NCI-H226 (cell line): Measurements from ENCODE around the gene KRTAP9-2.
"Not testable (repeated sequence)": the region's sequence is repeated elsewhere in the genome, so short reads cannot be mapped to it uniquely, and the experiment has no call there.

Experiments
- DNase-seq: peaks from one replicate; pipeline ENCODE4 v3.0.0-alpha.2; 2015

The KRTAP9-2 gene

DNA sequence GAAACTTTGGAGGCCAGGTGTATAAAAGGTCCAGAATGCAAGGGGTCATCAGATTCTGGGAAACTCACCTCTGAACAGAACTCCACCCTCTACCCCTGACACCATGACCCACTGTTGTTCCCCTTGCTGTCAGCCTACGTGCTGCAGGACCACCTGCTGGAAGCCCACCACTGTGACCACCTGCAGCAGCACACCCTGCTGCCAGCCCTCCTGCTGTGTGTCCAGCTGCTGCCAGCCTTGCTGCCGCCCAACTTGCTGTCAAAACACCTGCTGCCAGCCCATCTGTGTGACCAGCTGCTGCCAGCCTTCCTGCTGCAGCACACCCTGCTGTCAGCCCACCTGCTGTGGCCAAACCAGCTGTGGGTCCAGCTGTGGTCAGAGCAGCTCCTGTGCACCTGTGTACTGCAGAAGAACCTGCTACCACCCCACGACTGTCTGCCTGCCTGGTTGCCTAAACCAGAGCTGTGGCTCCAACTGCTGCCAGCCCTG, 11.5 kb downstream of the KRTAP9-2 start, which contains the start of gene KRTAP9-8:
TSS of gene KRTAP9-8 (plus strand) at position 51 of the 489 bp plus-strand sequence. CDS start at position 104, 53 bp downstream.
- not testable (repeated sequence) for DNase-seq

DNA sequence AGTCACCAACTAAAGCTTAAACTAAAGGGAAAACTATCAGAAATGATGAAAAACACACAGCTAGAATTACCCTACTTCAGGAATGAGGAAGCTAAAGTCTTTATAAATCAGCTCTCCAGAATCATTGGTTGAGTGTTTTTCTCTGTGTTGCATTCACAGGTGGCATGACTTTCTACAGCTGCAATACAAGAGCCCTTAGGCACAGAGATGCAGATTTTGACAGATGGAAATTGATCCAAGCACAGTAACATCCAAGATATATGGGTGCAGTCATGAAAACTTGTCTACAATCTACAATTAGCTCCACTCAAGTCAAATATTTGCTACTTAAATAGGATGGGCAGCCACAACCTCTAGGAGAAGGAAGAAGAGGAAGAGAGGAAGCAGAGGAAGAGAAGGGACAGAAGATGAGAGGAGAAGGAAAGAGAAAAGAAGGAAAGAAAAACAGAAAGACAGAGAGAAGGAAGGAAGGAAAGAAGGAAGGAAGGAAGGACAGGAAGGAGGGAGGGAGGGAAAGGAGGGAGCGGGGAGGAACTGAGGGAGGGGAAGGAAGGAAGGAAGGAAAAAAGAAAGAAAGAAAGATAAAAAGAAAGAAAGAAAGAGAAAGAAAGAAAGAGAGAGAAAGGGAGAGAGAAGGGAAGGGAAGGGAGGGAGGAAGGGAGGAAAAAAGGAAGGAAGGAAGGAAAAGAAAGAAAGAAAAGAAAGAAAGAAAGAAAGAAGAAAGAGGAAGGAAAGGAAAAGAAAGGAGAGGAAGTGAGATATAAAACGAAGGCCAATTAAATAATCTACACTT, 20.7 kb downstream of the KRTAP9-2 start:
- not testable (repeated sequence) for DNase-seq

- DNase-seq: not testable (repeated sequence)
Measured at GRCh38 chr17:41249637-41250240, 23.3 kb downstream of the KRTAP9-2 start, which contains the start of gene KRTAP9-4. TSS of gene KRTAP9-4 (plus strand) at chr17:41249687. CDS start at chr17:41249721, 34 bp downstream.

GRCh38 chr17:41251261-41251660, 24.8 kb downstream of the KRTAP9-2 start:
- DNase-seq: no peak

DNA sequence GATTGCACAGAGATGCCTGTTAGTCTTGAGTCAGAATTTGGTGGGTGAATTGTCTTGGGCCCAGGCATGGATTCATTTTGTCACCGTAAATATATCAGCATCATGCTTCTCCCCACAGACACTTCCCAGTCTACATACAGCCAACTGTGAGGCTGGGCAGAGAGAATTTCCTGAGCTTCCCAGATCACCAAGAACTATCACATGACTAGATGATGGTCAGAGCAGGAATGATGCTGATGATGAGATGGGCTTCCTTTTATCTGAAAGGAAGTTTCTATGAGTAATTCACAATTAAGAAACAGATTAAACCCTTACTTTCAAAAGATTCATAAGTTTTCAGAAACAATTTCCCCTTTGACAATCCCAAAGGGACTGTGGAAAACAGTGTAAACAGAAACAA, 28.4 kb downstream of the KRTAP9-2 start:
- no peak for DNase-seq

DNA sequence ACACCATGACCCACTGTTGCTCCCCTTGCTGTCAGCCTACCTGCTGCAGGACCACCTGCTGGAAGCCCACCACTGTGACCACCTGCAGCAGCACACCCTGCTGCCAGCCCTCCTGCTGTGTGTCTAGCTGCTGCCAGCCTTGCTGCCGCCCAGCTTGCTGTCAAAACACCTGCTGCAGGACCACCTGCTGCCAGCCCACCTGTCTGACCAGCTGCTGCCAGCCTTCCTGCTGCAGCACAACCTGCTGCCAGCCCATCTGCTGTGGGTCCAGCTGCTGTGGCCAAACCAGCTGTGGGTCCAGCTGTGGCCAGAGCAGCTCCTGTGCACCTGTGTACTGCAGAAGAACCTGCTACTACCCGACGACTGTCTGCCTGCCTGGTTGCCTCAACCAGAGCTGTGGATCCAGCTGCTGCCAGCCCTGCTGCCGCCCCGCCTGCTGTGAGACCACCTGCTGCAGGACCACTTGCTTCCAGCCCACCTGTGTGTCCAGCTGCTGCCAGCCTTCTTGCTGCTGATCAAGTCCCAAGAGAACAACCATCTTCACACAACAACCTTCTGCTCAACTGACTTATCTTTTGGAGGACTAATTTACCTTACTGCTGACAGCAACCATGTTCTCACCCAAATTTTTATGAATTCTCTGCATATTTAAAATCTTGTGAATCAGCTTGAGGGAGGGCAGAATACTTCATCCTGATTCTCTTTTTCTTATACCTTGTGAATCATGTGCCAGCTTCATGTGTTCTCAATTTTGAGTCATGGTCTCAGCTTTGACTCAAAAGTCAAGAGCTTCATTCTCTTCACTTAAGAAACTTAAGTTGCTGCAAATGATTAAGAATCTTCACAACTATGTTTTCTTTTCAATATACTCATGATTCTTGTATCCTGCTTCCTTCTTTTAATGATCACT, 29.2 kb downstream of the KRTAP9-2 start, which contains the start of gene KRTAP9-9:
TSS of gene KRTAP9-9 (plus strand) at position 4 of the 910 bp plus-strand sequence.
- DNase-seq: not testable (repeated sequence)

DNA sequence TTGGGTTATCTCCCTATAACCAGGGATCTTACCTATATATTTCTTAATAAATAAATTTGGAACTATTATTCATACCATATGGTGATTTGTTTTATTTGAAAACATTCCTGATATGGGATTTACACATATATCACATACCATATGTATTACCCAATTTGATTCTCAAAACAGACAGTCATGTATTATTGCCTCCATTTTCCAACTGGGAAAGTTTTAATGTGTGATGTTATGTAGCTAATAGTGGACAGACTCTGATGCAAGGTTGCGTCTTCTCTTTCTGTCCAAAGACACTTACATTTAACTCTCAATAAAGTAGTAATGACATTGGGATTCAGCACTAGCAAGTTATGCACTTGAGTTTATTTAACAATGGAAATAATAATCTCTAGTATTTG, 29.8 kb downstream of the KRTAP9-2 start:
- no peak for DNase-seq

DNA sequence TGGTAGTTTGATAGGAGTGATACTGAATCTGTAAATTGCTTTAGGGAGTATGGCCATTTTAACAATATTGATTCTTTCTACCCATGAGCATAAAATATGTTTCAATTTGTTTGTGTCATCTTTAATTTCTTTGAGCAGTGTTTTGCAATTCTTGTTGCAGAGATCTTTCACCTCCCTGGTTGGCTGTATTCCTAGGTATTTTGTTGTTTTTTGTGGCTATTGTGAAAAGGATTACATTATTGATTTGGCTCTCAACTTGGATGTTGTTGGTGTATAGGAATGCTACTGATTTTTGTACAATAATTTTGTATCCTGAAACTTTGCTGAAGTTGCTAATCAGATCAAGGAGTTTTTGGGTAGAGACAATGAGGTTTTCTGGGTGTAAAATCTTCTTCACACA, 32.0 kb downstream of the KRTAP9-2 start:
- DNase-seq: no peak

- DNase-seq: no peak
Measured at GRCh38 chr17:41263212-41263611, 36.8 kb downstream of the KRTAP9-2 start.

DNA sequence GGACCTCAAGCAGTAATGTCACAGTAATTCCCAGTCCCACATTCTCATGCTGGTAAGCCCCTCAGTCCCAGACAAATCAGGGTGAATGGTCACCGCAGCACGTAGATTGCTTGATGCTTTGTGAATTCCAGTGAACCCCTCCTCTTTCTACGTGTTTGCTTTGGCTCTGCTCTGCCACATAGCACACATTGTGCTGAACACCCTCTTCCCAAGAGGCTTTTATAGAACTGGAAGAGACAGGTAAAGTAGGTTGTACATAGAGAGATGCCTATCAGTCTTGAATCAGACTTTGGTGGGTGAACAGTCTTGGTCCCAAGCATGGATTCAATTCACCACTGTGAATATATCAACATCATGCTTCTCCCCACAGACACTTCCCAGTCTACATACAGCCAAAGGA, 38.2 kb downstream of the KRTAP9-2 start:
- DNase-seq: no peak

DNA sequence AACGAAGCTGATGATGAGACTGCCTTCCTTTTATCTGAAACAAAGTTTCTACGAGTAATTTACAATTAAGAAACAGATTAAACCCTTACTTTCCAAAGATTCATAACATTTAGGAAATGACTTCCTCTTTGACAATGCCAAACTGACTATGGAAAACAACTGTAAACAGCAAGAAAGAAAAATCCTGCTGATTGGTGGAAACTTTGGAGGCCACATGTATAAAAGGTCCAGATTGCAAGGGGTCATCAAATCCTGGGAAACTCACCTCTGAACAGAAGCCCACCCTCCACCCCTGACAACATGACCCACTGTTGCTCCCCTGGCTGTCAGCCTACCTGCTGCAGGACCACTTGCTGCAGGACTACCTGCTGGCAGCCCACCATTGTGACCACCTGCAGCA, 38.6 kb downstream of the KRTAP9-2 start, which contains the start of gene KRTAP9-6:
TSS of gene KRTAP9-6 (plus strand) at position 301 of the 400 bp plus-strand sequence. CDS start at position 301, 0 bp downstream.
- no peak for DNase-seq

DNA sequence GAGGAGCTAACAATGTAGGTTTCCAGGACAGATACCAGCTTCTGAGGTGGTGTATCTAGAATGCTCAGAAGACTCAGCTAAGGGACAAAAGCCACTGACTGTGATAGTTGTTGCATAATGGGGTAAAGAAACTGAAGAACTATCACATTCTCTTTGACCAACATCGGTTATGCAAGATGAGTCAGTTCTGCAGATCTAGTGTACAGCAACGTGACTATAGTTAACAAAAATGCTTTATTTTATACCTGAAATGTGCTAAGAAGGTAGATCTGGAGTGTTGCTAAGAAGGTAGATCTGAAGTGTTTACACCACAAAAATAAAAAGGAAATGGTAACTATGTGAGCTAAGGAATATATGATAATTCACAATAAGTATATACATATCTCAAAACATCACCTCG, 41.3 kb downstream of the KRTAP9-2 start:
- DNase-seq: no peak

DNA sequence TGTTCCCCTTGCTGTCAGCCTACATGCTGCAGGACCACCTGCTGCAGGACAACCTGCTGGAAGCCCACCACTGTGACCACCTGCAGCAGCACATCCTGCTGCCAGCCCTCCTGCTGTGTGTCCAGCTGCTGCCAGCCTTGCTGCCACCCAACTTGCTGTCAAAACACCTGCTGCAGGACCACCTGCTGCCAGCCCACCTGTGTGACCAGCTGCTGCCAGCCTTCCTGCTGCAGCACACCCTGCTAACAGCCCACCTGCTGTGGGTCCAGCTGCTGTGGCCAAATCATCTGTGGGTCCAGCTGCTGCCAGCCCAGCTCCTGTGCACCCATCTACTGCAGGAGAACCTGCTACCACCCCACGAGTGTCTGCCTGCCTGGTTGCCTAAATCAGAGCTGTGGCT, 44.9 kb downstream of the KRTAP9-2 start:
- not testable (repeated sequence) for DNase-seq

- no peak for DNase-seq
Measured at GRCh38 chr17:41271858-41272257, 45.4 kb downstream of the KRTAP9-2 start.

- DNase-seq: not testable (repeated sequence)
Measured at GRCh38 chr17:41275648-41276190, 49.3 kb downstream of the KRTAP9-2 start, which contains the start of gene KRTAP9-7. TSS of gene KRTAP9-7 (plus strand) at chr17:41275698. CDS start at chr17:41275698, 0 bp downstream.
